GM20000 (cell line): ENCODE results near the gene UNC93B1.

ENCODE experiments used
- DNase-seq: peaks from one replicate; pipeline ENCODE4 v3.0.0; 2012; ENCODE audit warnings: low spot score
- CTCF ChIP-seq: IDR thresholded peaks from 2 replicates; pipeline ENCODE4 v1.5.1; 2012; ENCODE audit warnings: mild to moderate bottlenecking, control low read depth; ENCODE audit errors: extremely low read depth, missing control alignments

The UNC93B1 gene

GRCh38 chr11:68038226-68038717, 34.4 kb upstream of the UNC93B1 start:
- no peak for DNase-seq
- TF ChIP-seq CTCF, result no peak

DNA sequence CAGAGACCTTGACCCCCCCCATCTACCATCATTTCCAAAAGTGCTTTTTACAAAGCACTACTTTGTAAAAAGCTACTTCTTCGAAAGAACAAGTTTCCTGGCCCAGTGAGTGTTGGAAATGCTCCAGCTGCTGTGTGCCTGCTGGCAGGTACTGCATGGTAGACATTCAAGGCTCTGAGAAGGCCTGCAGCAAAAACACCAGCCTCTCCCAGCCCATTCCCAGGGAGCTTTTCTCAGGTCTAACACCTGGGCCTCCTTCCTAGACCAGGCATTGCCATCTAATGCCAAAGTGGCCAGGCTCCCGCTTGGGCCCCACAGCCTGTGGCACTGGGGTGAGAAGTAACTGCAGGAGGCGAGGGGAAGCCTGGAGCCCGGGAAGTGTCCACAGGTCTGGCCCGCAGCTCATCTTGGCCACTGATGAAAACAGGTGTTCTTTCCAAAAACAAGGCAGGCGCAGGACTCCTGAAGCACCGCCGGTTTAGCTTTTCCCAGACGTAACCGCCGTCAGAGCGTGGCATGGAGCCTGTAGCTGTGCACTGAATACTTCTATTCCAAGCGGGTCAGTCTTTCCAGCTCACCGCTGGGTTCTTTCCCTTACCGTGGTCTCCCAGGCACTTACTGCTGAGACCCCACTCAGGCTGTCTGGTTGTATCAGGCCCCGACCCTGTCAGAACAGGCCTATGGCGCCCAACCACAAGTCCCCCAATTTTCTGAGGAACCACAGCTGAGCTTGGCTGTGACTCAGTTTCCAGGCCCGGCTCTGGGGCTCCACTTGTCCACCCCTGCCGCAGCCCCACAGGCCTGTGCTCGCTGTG, 33.7 kb upstream of the UNC93B1 start:
- no peak for TF ChIP-seq CTCF
- no peak for DNase-seq

- TF ChIP-seq CTCF, result no peak
- DNase-seq, result no peak
These were observed 32.9 kb upstream of the UNC93B1 start for GRCh38 chr11:68036717-68037239.

- DNase-seq, result no peak
- no peak for TF ChIP-seq CTCF
These were observed 32.3 kb upstream of the UNC93B1 start for GRCh38 chr11:68036141-68036716.

GRCh38 chr11:68035266-68035876, 31.5 kb upstream of the UNC93B1 start:
- DNase-seq, result no peak
- TF ChIP-seq CTCF, result no peak

DNA sequence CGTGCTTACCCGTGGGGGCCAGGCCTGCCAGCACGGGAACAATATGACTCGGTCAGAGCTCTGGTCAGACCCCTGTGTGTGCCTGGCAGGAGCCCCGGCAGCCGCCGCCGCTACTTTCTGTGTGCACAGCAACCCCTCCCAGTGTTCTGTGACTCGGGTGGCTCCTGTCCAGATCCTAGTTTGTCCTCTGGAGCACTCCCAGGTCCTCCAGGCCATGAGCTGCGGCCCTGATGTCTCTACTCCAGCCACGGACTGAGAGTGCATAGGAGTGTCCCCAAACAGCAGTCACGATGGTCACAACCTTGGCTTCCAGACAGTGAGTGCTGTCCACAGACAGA, 29.8 kb upstream of the UNC93B1 start:
- no peak for DNase-seq
- TF ChIP-seq CTCF, result no peak
